Measurements from ENCODE around the gene KRTAP21-1. TPM values are rescaled to one million over a fixed set of nuclear protein-coding genes. Genes with fewer than 3 reads are reported as not detected.

KRTAP21-1 gene
- polyA plus RNA-seq, 1 donor from 2014 or later: not detected

GRCh38 chr21:30760776-30761175, 5.5 kb upstream of the KRTAP21-1 start:
- Histone ChIP-seq H4K20me1 (ENCODE audit: insufficient read depth) (no peaks in the 10 kb centered on the region), H3K4me2 (ENCODE audit: low read length) (no peak overlapping the region), H3K36me3 (ENCODE audit: insufficient read depth, low read length) (no peaks in the 10 kb centered on the region), H3K9me3 (ENCODE audit: low read length) (no peaks in the 10 kb centered on the region), H3K79me2 (replicated peaks; ENCODE audit: insufficient read depth, low read length) (no peaks in the 10 kb centered on the region), H3K9me2 (ENCODE audit: insufficient read depth, low read length) (no peaks in the 10 kb centered on the region), H3K9ac (ENCODE audit: low read length) (no peak overlapping the region), H2AFZ (ENCODE audit: low read depth, low read length) (no peak overlapping the region), H3K27me3 (ENCODE audit: insufficient read depth, low read depth, low read length) (no peaks in the 10 kb centered on the region), H3K27ac (ENCODE audit: low read length) (no peak overlapping the region), H3K4me3 (ENCODE audit: low read length) (no peak overlapping the region), H3F3A (ENCODE audit: insufficient read depth, low read length, poor library complexity, severe bottlenecking) (no peaks in the 10 kb centered on the region)
- no peak for TF ChIP-seq MXI1 (conservative IDR thresholded peaks at IDR 0.05; ENCODE audit: poor library complexity, severe bottlenecking)
- no peak for TF ChIP-seq EP300 (conservative IDR thresholded peaks at IDR 0.05; ENCODE audit: poor library complexity, severe bottlenecking)
- TF ChIP-seq, protein P1, sequence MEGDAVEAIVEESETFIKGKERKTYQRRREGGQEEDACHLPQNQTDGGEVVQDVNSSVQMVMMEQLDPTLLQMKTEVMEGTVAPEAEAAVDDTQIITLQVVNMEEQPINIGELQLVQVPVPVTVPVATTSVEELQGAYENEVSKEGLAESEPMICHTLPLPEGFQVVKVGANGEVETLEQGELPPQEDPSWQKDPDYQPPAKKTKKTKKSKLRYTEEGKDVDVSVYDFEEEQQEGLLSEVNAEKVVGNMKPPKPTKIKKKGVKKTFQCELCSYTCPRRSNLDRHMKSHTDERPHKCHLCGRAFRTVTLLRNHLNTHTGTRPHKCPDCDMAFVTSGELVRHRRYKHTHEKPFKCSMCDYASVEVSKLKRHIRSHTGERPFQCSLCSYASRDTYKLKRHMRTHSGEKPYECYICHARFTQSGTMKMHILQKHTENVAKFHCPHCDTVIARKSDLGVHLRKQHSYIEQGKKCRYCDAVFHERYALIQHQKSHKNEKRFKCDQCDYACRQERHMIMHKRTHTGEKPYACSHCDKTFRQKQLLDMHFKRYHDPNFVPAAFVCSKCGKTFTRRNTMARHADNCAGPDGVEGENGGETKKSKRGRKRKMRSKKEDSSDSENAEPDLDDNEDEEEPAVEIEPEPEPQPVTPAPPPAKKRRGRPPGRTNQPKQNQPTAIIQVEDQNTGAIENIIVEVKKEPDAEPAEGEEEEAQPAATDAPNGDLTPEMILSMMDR (IDR thresholded peaks at IDR 0.05; ENCODE audit: poor library complexity, severe bottlenecking): no peak
- no peak for TF ChIP-seq POLR2AphosphoS5 (IDR thresholded peaks at IDR 0.05)
- TF ChIP-seq SMC3 (conservative IDR thresholded peaks at IDR 0.05; ENCODE audit: poor library complexity): no peak
- no peak for TF ChIP-seq EZH2 (IDR thresholded peaks at IDR 0.05; ENCODE audit: borderline replicate concordance, insufficient read depth, low read length, poor library complexity, severe bottlenecking)
- TF ChIP-seq, protein P2, sequence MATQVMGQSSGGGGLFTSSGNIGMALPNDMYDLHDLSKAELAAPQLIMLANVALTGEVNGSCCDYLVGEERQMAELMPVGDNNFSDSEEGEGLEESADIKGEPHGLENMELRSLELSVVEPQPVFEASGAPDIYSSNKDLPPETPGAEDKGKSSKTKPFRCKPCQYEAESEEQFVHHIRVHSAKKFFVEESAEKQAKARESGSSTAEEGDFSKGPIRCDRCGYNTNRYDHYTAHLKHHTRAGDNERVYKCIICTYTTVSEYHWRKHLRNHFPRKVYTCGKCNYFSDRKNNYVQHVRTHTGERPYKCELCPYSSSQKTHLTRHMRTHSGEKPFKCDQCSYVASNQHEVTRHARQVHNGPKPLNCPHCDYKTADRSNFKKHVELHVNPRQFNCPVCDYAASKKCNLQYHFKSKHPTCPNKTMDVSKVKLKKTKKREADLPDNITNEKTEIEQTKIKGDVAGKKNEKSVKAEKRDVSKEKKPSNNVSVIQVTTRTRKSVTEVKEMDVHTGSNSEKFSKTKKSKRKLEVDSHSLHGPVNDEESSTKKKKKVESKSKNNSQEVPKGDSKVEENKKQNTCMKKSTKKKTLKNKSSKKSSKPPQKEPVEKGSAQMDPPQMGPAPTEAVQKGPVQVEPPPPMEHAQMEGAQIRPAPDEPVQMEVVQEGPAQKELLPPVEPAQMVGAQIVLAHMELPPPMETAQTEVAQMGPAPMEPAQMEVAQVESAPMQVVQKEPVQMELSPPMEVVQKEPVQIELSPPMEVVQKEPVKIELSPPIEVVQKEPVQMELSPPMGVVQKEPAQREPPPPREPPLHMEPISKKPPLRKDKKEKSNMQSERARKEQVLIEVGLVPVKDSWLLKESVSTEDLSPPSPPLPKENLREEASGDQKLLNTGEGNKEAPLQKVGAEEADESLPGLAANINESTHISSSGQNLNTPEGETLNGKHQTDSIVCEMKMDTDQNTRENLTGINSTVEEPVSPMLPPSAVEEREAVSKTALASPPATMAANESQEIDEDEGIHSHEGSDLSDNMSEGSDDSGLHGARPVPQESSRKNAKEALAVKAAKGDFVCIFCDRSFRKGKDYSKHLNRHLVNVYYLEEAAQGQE (IDR thresholded peaks at IDR 0.05; ENCODE audit: borderline replicate concordance): no peak
- no peak for TF ChIP-seq TAF1 (IDR thresholded peaks at IDR 0.05; ENCODE audit: low read depth)
- TF ChIP-seq RAD21 (conservative IDR thresholded peaks at IDR 0.05): no peak

GRCh38 chr21:30758306-30758705, 3.1 kb upstream of the KRTAP21-1 start:
- no peak overlapping the region for H3K4me2 ChIP-seq (ENCODE audit: low read length)
- no peaks in the 10 kb centered on the region for H3K9me3 ChIP-seq (ENCODE audit: low read length)
- no peaks in the 10 kb centered on the region for H3F3A ChIP-seq (ENCODE audit: insufficient read depth, low read length, poor library complexity, severe bottlenecking)
- H3K4me3 ChIP-seq (ENCODE audit: low read length): no peak overlapping the region
- no peaks in the 10 kb centered on the region for H4K20me1 ChIP-seq (ENCODE audit: insufficient read depth)
- TF ChIP-seq RAD21 (conservative IDR thresholded peaks at IDR 0.05): no peak
- no peak for TF ChIP-seq EZH2 (IDR thresholded peaks at IDR 0.05; ENCODE audit: borderline replicate concordance, insufficient read depth, low read length, poor library complexity, severe bottlenecking)
- no peak for TF ChIP-seq SMC3 (conservative IDR thresholded peaks at IDR 0.05; ENCODE audit: poor library complexity)
- TF ChIP-seq POLR2AphosphoS5 (IDR thresholded peaks at IDR 0.05): no peak
- TF ChIP-seq, protein P2 (IDR thresholded peaks at IDR 0.05; ENCODE audit: borderline replicate concordance): no peak
- no peak for TF ChIP-seq MXI1 (conservative IDR thresholded peaks at IDR 0.05; ENCODE audit: poor library complexity, severe bottlenecking)
- TF ChIP-seq, protein P1 (IDR thresholded peaks at IDR 0.05; ENCODE audit: poor library complexity, severe bottlenecking): no peak
- TF ChIP-seq EP300 (conservative IDR thresholded peaks at IDR 0.05; ENCODE audit: poor library complexity, severe bottlenecking): no peak
- TF ChIP-seq TAF1 (IDR thresholded peaks at IDR 0.05; ENCODE audit: low read depth): no peak
- no peak overlapping the region for H2AFZ ChIP-seq (ENCODE audit: low read depth, low read length)
- no peaks in the 10 kb centered on the region for H3K9me2 ChIP-seq (ENCODE audit: insufficient read depth, low read length)
- no peaks in the 10 kb centered on the region for H3K27me3 ChIP-seq (ENCODE audit: insufficient read depth, low read depth, low read length)
- no peaks in the 10 kb centered on the region for H3K79me2 ChIP-seq (replicated peaks; ENCODE audit: insufficient read depth, low read length)
- H3K9ac ChIP-seq (ENCODE audit: low read length): no peak overlapping the region
- no peak overlapping the region for H3K27ac ChIP-seq (ENCODE audit: low read length)
- no peaks in the 10 kb centered on the region for H3K36me3 ChIP-seq (ENCODE audit: insufficient read depth, low read length)
